ENCODE measurements around the gene DNAJC10. TPM values are rescaled to one million over a fixed set of nuclear protein-coding genes. Genes with fewer than 3 reads are reported as not detected.

The DNAJC10 gene
- total RNA-seq, 2 donors from 2014 or later, result 90.5 to 92.7 TPM

DNA sequence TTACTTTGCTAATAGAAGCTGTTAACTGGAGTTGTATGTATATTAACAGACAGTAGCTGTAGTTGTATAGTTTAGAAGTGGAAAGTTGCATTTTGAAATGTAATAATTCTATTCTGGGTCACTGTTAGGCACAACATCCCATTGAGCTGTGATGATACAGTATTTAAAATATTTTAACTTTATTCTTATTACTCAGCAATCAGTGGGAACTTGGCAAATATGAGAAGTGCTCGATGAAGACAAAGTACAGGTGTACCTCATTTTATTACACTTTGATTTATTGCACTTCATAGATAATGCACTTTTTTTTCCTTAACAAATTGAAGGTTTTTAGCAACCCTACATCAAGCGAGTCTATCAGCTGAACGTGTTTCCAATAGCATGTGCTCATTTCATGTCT, 8.6 kb downstream of the DNAJC10 start:
- TF ChIP-seq, protein P1, sequence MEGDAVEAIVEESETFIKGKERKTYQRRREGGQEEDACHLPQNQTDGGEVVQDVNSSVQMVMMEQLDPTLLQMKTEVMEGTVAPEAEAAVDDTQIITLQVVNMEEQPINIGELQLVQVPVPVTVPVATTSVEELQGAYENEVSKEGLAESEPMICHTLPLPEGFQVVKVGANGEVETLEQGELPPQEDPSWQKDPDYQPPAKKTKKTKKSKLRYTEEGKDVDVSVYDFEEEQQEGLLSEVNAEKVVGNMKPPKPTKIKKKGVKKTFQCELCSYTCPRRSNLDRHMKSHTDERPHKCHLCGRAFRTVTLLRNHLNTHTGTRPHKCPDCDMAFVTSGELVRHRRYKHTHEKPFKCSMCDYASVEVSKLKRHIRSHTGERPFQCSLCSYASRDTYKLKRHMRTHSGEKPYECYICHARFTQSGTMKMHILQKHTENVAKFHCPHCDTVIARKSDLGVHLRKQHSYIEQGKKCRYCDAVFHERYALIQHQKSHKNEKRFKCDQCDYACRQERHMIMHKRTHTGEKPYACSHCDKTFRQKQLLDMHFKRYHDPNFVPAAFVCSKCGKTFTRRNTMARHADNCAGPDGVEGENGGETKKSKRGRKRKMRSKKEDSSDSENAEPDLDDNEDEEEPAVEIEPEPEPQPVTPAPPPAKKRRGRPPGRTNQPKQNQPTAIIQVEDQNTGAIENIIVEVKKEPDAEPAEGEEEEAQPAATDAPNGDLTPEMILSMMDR (IDR thresholded peaks at IDR 0.05), result no peak
- intact Hi-C loops (cut with DNase I), result no loop called here
- Histone ChIP-seq H3K4me3 (no peak overlapping the region), H3K36me3 (no peaks in the 10 kb centered on the region), H3K9me3 (no peaks in the 10 kb centered on the region), H3K9ac (ENCODE audit: low read depth in 2 of 2, low read length in 2 of 2) (no peak overlapping the region), H3K27ac (no peak overlapping the region), H3K4me1 (no peaks in the 10 kb centered on the region), H3K27me3 (no peaks in the 10 kb centered on the region)
- no peak for DNase-seq

GRCh38 chr2:182726473-182726872, 10.4 kb downstream of the DNAJC10 start:
- TF ChIP-seq, protein P1 (IDR thresholded peaks at IDR 0.05), result no peak
- Histone ChIP-seq H3K27me3 (no peaks in the 10 kb centered on the region), H3K4me1 (no peaks in the 10 kb centered on the region)

GRCh38 chr2:182728014-182728413, 12.0 kb downstream of the DNAJC10 start:
- TF ChIP-seq, protein P1 (IDR thresholded peaks at IDR 0.05), result no peak
- intact Hi-C loops (cut with DNase I), result no loop called here
- Histone ChIP-seq H3K27ac (no peak overlapping the region), H3K27me3 (no peaks in the 10 kb centered on the region), H3K9ac (ENCODE audit: low read depth in 2 of 2, low read length in 2 of 2) (no peak overlapping the region), H3K36me3 (no peaks in the 10 kb centered on the region), H3K4me1 (no peaks in the 10 kb centered on the region), H3K4me3 (no peak overlapping the region), H3K9me3 (no peaks in the 10 kb centered on the region)
- no peak for DNase-seq

More at GRCh38 chr2:182726473-182726872, 10.4 kb downstream of the DNAJC10 start:
- intact Hi-C loops (cut with DNase I), result no loop called here
- no peak for DNase-seq
- Histone ChIP-seq H3K9me3 (no peaks in the 10 kb centered on the region), H3K9ac (ENCODE audit: low read depth in 2 of 2, low read length in 2 of 2) (no peak overlapping the region), H3K36me3 (no peaks in the 10 kb centered on the region), H3K27ac (no peak overlapping the region), H3K4me3 (no peak overlapping the region)

DNA sequence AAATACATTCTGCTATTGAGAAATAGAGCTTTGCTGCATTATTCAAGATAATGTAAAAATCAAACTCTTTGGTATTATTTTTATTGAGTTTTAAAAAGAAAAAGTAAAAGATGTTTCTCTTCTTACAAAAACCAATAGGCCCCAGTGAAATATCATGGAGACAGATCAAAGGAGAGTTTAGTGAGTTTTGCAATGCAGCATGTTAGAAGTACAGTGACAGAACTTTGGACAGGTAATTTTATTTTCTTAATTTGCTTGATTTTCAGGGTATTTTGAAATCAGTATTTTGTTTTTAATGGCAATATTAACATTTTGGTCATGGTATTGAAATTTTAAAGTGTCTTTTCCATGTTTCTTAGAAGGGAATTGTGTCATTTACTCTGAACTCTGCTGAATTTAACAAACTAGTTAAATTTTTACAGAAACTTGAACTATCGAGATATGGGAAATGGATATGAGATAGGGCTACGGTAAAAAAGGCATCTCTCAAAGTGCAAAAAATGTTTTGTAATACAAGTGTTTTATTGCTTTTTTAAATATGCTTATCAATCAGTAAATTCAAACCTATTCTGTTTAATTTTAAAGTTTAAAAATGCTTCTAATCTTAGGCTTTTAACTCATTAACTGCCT, 13.8 kb downstream of the DNAJC10 start:
- TF ChIP-seq, protein P1 (IDR thresholded peaks at IDR 0.05), result no peak
- Histone ChIP-seq H3K27me3 (no peaks in the 10 kb centered on the region), H3K9ac (ENCODE audit: low read depth in 2 of 2, low read length in 2 of 2) (no peak overlapping the region), H3K9me3 (no peaks in the 10 kb centered on the region), H3K27ac (no peak overlapping the region), H3K4me1 (no peaks in the 10 kb centered on the region), H3K36me3 (no peaks in the 10 kb centered on the region), H3K4me3 (no peak overlapping the region)
- DNase-seq, result no peak
- intact Hi-C loops (cut with DNase I), result no loop called here

GRCh38 chr2:182730486-182730885, 14.4 kb downstream of the DNAJC10 start:
- H3K4me1 ChIP-seq, result no peaks in the 10 kb centered on the region
- intact Hi-C loops (cut with DNase I), result no loop called here
- H3K27me3 ChIP-seq, result no peaks in the 10 kb centered on the region
- no peaks in the 10 kb centered on the region for H3K36me3 ChIP-seq
- TF ChIP-seq, protein P1 (IDR thresholded peaks at IDR 0.05), result no peak
- no peaks in the 10 kb centered on the region for H3K9me3 ChIP-seq
- H3K9ac ChIP-seq (ENCODE audit: low read depth in 2 of 2, low read length in 2 of 2), result no peak overlapping the region
- no peak overlapping the region for H3K4me3 ChIP-seq
- DNase-seq, result no peak
- no peak overlapping the region for H3K27ac ChIP-seq

Measured in colonic mucosa (tissue), 4 donors.